Stimulated activated CD8-positive, alpha-beta memory T cell treated with anti-CD3 and anti-CD28 coated beads, Interleukin-12 subunit alpha, Interleukin-12 subunit beta, amount 100 ng/mL, for 4 hours (primary cell): ENCODE measurements around the gene TMEM255B.
"Not testable (repeated sequence)": the region's sequence is repeated elsewhere in the genome, so short reads cannot be mapped to it uniquely, and the experiment has no call there.

Experiments used
- DNase-seq: peaks from one replicate; pipeline ENCODE4 v3.0.0-alpha.2; 2020; ENCODE audit warnings: low read depth

Gene TMEM255B

DNA sequence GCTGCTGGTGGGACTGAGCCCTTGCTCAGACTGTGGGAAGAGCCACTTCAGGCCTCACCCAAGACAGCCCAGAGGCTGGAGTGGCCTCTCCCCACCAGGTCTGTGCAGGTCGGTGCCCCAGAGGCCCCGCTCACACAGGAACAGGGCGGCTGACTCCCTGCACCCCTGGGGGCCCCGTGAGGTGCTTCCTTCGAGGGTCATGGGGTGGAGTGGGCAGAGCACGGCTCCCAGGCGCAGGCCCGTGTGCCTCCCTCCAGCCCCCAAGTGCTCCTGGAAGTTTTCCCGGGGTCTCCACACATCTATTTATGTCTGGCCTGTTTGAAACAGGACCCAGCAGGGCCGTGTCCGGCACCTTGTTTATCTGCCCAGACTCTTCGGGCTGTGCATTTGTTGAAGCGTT lies 9.5 kb upstream of the TMEM255B start:
- no peak for DNase-seq

- no peak for DNase-seq
These were observed 9.1 kb upstream of the TMEM255B start for GRCh38 chr13:113749967-113750366.

DNA sequence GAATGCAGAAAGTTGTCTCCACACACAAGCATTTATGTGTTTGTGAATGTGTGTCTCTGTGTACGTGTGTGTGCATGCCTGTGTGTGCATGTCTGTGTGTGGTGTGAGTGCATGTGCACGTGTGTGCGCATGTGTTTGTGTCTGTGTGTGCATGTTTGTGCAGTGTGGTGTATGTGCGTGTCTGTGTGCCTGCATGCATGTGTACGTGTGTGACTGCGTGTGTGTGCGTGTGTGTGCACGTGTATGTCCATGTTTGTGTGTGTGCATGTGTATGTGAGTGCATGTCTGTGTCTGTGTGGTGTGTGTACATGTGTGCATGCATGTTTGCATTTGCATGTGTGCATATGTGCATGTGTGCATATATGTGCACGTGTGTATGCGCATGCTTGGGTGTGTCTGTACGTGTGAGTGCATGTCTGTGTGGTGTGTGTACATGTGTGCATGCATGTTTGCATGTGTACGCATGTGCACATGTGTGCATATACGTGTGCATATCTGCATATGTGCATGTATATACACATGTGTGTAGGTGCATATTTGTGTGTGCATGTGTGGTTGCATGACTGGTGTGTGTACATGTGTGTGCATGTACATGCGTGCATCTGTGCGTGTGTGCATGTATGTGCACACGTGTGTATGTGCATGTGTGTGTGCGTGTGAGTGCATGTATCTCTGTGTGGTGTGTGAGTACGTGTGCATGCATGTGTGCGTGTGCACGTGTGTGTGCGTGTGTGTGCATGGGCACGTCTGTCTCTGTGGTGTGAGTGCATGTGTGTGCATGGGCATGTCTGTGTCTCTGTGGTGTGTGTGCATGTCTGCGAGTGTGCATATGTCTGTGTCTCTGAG lies 8.2 kb upstream of the TMEM255B start:
- no peak for DNase-seq

DNA sequence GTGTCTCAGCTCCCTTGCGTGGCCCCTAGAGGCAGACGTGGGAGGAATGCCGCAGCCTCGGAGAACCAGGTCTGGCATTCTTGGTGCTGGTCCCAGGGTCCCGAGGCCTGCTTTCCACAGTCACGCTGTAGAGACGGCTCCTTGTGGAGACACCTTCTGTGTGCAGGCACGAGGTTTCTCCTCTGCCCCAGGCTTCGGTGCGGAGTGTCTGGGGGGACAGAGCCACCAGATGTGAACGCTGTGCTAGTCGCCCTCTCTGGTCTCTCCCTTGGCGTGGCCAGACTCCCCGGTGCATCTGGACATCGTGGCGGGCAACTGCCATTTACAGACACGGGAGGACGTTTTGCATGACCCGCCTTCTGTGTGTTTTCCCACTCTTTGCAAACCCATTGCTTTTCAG lies 7.5 kb upstream of the TMEM255B start:
- DNase-seq: no peak

DNA sequence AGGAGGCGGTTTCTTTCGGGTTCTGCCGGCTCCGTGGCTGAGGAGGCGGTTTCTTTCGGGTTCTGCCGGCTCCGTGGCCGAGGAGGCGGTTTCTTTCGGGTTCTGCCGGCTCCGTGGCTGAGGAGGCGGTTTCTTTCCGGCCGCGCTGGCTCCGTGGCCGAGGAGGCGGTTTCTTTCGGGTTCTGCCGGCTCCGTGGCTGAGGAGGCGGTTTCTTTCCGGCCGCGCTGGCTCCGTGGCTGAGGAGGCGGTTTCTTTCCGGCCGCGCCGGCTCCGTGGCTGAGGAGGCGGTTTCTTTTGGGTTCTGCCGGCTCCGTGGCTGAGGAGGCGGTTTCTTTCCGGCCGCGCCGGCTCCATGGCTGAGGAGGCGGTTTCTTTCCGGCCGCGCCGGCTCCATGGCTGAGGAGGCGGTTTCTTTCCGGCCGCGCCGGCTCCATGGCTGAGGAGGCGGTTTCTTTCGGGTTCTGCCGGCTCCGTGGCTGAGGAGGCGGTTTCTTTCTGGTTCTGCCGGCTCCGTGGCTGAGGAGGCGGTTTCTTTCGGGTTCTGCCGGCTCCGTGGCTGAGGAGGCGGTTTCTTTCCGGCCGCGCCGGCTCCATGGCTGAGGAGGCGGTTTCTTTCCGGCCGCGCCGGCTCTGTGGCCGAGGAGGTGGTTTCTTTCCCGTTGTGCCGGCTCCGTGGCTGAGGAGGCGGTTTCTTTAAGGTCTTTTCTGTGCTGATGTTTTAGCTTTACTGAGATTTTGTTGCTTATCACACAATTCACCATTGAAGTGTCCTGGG lies 6.6 kb upstream of the TMEM255B start:
- not testable (repeated sequence) for DNase-seq

DNA sequence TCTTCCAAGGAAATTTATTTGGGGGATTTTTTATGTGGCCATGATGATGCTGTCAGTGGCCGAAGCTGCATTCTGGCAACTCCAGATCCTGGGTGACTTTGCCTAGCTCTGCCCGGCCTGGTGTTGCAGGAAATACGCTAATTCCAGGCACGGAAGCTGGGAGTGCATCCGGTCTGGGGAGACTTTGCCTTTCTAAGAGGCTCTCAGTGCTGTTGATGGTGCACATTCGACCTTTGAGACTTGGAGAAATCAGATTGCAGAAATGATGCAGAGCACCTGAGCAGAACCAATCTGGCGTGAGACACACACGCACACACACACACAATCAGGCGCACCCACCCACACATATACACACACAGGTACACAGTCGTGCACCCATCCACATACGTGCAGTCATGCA lies 5.9 kb upstream of the TMEM255B start:
- no peak for DNase-seq

- DNase-seq: no peak
These were observed 4.8 kb upstream of the TMEM255B start for GRCh38 chr13:113754242-113754641.

- no peak for DNase-seq
These were observed 4.3 kb upstream of the TMEM255B start for GRCh38 chr13:113754691-113755090.

DNA sequence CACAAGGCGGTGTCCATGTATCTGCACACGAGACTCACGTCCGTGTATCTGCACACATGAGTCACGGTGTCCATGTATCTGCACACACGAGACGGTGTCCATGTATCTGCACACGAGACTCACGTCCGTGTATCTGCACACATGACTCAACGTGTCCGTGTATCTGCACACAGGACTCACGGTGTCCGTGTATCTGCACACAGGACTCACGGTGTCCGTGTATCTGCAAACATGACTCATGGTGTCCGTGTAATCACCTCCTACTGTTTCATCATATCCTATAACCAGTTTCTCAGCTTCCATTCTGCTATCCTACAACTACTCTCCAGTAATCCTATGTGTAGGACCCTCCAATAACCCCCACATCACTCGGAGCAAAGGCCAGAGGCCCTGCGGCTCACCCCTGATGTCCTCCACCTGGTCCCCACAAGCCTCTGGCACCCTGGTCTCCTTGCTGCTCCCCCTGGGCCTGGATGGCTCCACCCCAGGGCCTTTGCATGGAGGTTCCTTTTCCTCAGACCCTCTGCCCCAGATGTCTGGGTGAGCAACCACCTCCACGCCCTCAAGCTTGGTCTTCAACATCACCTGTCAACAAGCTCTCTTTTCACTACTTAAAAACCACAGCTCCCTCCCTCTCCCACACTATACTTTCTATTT lies 2.5 kb upstream of the TMEM255B start:
- no peak for DNase-seq

DNA sequence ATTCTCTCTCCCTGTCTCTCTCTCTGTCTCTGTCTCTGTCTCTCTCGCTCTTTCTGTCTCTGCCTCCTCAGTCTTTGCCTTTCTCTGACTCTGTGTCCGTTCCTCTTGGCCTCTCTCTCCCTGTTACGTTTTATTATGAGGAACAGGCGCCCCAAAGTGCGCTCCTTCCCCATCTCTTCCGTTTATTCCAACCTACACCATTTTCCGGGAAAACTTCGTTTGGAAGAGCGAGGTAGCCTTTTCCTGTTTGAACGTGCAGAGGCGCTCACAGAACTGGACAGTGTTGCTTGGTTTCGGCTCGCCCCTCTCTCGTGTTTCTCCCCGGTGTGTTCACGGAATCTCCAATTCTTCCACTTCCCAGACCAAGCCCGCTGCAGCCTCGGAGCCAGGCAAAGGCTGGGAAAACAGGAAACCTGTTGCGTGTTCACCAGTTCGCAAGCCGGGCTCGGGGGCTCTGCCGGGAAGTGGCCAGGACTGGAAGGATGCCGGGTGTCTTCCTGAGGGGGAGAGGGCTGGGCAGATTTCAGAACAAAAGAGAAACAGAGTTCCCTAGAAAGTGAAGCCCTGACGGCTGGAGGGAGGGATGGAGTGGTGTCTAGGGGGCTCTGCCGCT lies 605 bp downstream of the TMEM255B start:
- DNase-seq: no peak

DNA sequence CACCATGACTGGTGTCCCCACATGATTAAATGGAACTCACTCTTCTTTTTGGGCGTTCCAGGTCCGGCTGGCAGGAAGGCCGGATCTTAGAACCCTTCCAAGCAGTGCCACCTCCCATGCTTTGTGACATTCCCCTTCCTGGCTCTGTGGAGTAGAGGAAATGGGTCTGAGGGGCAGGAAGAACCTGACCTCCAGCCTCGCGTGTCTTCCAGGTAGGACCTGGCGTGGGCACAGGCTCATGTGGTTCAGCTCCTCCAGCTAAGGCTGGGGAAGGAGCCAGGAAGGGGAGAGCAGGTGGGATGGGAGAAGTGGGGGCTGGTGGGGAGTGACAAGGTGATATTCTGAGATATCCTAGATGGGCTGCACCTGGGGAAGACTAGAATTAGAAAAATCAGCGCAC lies 2.1 kb downstream of the TMEM255B start:
- no peak for DNase-seq

GRCh38 chr13:113762075-113762474 lies 3.0 kb downstream of the TMEM255B start:
- no peak for DNase-seq

DNA sequence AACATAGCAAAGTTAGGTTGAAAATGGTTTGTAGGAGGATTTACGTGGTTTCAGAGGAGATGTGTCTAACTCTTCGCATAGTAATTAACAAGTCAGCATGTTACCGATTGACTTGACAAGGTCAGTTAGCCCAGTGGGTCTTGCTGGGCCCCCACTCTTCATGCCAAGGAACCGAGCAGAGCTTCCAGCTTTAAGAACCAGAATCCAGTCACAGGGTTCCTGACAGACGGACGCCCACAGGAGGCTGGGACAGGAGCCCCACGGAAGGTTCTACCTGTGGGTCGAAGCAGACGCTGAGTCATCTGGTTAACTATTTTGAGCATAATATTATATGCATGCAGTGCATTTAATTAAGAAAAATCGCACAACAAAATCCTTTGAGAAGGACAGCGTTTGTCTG lies 3.5 kb downstream of the TMEM255B start:
- DNase-seq: no peak

DNA sequence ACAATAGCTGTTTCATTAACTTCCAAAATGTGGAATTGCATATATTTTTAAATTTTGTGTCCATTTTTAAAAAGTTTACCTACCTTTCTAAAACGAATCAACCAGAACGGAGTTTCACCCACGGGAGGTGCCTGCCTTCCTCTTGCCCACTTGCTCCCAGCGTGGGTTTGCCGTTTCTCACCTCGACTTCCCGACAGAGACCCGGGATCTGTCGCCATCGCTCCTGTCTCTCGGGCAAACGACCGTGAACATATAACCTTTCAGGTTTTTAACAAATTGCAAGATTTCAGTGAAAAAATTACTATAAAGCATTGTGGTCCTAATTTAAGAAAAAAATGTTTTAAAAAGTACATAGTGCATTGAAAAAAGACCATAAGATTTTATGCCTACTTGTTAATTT lies 4.2 kb downstream of the TMEM255B start:
- DNase-seq: no peak

DNA sequence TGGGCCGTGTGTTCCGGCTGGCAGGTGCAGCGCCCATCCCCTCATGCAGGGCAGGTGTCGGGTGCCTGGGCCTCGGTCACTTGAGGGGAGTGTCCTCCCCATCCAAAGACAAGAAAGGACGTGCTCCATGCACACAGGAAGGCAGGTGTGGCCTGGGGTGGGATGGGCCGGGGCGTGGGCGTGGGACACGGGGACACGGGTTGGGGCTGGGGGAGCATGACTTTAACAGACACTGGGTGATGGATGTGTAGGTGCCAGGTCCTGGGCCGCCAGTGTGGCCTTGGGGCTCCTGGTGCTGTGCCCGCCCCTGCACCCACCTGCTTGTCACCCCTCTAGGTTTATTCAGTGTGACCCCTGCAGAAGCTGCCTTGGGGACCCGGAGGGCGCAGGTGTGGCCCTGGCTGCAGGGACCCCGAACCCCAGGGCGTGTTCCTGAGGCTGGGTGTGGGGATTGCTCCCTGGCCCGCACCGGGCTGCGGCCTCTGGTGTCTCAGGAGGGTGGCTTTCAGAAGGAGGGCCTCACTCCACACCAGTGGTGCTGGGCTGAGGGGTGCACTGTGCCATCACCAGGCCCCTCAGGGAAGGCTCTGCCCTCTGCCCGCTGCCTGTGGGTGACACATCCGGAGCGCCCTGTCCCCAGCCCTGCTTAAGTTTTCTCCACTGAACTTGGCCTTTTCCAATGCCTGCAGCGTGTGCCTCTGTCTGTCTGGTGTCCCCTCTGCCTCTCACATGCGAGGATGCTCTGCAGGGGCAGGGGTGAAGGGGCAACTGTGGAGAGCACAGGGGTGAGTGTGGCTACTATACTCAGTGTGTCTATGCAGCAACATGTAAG lies 5.2 kb downstream of the TMEM255B start:
- no peak for DNase-seq

DNA sequence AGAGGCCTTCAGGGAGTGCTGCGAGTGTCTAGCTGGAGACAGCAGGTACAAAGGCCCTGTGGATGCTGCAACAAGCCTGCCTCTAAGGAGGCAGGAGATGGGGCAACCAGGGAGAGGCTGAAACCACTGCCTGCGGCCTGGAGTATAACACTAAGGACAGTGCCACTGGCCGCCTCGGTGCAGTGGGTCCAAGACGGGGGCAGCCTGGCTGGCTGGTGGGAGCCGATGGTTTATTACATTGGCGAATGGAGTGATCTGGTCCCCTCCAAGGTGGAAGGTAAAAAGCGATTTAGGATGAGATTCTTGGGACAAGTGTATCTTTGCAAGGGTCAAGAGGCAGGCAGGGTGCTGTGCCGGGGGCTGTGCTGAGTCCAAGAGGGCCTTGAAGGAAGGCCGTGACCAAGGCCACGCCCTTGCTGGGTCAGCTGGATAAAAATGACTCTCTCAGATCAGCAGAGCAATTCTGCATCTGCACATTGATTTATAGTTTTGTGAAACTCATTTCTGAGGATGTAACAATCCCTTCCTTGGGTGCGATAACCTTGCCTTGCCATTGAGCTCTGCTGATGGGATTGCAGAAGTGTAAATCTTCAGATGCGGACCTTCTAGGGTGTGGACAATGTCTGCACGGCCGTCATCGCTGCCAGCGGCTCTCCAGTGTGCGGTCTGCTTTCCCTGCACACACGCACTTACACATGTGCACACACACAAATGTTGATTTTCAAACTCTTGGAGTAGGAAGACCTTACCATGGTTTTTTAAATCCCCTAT lies 6.0 kb downstream of the TMEM255B start:
- DNase-seq: no peak

DNA sequence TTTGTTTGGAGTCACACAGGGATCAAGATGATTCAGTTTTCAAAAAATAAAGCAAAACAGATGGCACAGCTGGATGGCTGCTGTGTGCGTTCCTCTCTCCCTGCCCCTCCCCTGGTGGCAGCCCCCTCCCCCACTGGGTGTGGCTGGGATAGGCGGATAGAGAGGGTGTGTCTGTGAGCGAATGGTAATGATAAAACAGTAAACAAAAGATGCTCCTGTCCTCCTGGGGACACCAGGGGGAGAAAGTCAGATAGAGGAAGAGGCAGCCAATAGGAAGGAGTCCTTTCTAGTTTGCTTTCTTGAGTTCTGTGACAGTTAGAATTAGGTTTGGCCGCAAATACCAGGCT lies 6.5 kb downstream of the TMEM255B start:
- no peak for DNase-seq

DNA sequence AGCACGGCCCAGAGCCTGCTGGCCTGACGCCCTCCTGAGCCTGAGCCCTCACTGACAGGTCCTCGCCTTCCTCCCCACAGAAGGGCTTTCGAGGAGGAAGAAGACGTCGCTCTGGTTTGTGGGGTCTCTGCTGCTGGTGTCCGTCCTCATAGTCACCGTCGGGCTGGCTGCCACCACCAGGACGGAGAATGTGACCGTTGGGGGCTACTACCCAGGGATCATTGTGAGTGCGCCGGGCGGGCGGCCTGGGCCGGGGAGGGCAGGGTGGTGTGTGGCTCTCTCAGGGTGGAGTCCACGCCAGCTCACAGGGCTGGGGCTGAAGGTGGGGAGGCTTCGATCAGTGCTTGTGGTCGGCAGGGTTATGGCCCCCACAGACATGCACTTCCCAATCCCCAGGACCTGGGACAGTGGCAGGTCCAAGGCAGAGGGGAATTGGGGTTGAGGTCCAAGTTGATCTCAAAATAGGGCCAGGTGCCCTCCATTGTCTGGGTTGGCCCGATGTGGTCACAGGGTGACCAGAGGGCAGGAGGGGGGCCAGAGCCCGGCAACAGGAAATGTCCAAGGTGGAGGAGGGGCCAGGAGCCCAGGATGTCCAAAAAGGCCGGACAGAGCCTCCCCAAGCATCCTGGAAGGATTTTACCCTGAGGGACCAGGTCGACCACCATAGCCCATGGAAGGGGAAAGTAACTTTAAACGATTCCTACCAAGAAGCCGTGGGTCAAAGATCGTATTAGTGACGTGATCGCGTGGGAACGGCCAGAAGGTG lies 7.2 kb downstream of the TMEM255B start:
- DNase-seq: no peak

- DNase-seq: no peak
These were observed 8.3 kb downstream of the TMEM255B start for GRCh38 chr13:113767366-113767765.
